Neuron (in vitro differentiated cells): ENCODE results near the gene GFRA1.

Experiments
- H2AFZ ChIP-seq: one replicate; pipeline ENCODE4 v1.6.1; 2013; ENCODE audit warnings: low read depth, mild to moderate bottlenecking, inconsistent platforms, low read length, moderate library complexity
- H3K27me3 ChIP-seq: one replicate; pipeline ENCODE4 v1.6.1; 2013; ENCODE audit warnings: low read length; ENCODE audit not compliant: insufficient read depth
- H3K36me3 ChIP-seq: one replicate; pipeline ENCODE4 v1.6.1; 2013; ENCODE audit warnings: low read length; ENCODE audit not compliant: insufficient read depth
- H3K4me1 ChIP-seq: one replicate; pipeline ENCODE4 v1.6.1; 2013; ENCODE audit warnings: low read length; ENCODE audit not compliant: insufficient read depth
- H3K4me3 ChIP-seq: 2 replicates; pipeline ENCODE4 v1.5.1; 2013; ENCODE audit warnings: mild to moderate bottlenecking, low read length, moderate library complexity
- H3K9me3 ChIP-seq: one replicate; pipeline ENCODE4 v1.6.1; 2013; ENCODE audit warnings: low read length

Gene GFRA1

DNA sequence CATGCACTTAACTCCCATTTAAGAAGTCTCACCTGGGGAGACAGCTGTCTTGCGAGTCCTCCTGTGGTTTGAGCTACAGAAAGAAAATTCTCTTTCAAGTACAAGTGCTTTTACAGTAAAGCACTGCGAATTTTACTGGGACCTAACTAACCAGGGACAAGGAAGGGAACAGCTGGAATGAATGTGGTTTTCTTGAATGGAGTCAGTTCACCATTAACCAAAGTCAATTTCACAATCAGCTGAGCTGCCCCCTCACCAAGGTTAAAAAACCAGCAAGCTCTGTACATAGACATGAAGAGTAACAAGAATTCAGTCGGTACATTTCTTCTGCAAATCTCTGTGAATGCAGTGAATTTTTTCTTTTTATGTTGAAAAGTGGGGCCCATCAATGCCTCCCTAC is 56.3 kb downstream of the GFRA1 start:
- Histone ChIP-seq H3K27me3 (no peaks in the 10 kb centered on the region), H3K4me1 (peaks cover 7% of the 10 kb centered on the region), H3K4me3 (no peak overlapping the region), H3K9me3 (no peaks in the 10 kb centered on the region), H3K36me3 (no peaks in the 10 kb centered on the region), H2AFZ (no peak overlapping the region)

DNA sequence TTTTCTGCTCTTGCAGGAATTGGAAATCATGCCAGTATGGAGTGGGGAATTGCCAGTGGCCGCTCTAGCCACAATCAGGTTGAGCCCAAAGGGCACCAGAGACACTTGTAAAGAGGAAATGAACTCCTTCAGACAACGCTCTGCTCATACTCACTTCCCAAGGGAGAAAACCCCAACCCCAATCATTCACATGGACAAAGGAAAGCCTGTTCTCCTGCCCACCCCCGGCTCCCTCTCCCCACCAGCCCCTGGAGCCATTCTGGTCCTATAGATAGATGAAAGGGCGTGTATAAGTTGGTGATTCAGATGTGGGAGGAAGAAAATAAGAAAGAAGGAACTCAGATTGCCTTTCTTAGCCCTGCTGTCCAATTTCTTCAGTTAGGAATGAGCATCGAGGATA is 57.4 kb downstream of the GFRA1 start:
- Histone ChIP-seq H3K4me3 (no peak overlapping the region), H2AFZ (no peak overlapping the region), H3K27me3 (no peaks in the 10 kb centered on the region), H3K36me3 (no peaks in the 10 kb centered on the region), H3K9me3 (no peaks in the 10 kb centered on the region), H3K4me1 (peaks cover 7% of the 10 kb centered on the region)

DNA sequence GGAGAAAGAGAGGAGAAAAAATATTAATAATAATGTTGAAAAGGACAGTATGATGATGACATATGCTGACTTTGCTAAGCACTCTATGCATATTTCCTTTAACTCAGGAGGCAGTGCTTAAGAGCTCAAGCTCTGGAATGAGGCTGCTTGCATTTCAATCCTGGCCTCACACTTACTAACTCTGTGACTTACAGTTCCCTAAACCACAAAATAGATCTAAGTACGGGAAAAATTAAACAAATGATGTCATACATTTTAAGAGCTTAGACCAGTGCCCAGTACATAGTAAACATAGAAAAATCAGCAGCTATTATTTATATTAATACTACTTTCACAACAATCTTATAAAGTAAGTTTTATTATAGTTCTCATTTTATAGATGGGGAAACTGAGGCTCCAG is 61.3 kb downstream of the GFRA1 start:
- no peaks in the 10 kb centered on the region for H3K9me3 ChIP-seq
- H3K4me1 ChIP-seq: peaks cover 29% of the 10 kb centered on the region
- no peak overlapping the region for H2AFZ ChIP-seq
- no peaks in the 10 kb centered on the region for H3K36me3 ChIP-seq
- no peaks in the 10 kb centered on the region for H3K27me3 ChIP-seq
- no peak overlapping the region for H3K4me3 ChIP-seq

DNA sequence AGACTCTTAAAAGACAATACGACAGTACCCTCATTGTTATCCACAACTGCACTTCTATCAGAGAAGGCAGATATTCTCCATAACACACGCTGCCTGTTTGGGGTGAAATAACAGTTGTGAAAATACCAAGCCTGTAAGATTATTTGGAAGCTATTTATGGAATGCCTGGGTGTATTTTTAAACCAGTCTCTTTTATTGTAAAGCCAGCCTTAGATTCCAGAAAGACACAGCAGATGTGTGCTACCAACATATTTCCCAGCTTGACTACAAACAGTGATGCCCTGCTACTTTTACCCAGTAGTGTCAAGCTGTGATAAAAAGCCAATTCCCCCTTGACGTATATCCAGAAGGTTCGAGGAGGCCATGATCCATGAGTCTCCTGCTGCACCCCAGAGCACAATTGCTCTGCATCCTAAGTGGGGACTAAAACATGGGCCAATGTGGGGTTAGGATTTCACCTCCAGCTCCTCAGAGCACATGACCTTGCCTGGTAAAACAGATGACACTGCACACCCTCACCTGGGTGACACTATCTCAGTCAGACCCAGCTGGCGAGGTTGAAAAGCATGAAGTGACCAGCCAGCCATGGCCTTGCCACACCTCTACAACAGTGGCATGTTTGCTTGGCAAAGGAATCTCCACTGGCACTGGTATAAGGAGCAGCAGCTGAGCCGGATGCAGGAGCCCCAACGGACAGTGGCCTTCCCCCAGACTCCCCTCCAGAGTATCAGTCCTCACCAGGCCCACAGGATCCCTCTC is 62.2 kb downstream of the GFRA1 start:
- Histone ChIP-seq H3K9me3 (no peaks in the 10 kb centered on the region), H2AFZ (no peak overlapping the region), H3K36me3 (no peaks in the 10 kb centered on the region), H3K4me3 (no peak overlapping the region), H3K4me1 (peaks cover 27% of the 10 kb centered on the region), H3K27me3 (no peaks in the 10 kb centered on the region)

DNA sequence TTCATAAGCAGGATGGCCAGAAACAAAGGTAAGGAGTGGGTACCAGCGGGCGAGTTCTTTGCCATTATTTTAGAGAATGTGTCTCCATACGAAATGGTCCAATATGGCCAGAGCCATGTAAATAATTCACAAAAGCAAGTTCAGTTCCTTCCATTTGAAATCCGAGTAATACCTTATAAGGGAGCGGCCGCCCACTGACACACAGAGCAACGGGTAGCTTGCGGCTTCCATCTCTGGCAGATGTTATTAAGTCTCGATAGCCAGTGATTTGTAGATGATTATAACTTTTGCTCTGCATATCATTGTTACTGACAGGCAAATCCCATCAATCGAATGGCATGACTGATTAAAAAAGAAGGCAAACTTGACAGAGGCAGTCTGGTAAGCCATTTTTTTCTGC is 63.2 kb downstream of the GFRA1 start:
- no peak overlapping the region for H3K4me3 ChIP-seq
- no peaks in the 10 kb centered on the region for H3K27me3 ChIP-seq
- no peak overlapping the region for H2AFZ ChIP-seq
- H3K4me1 ChIP-seq: peaks cover 22% of the 10 kb centered on the region
- no peaks in the 10 kb centered on the region for H3K9me3 ChIP-seq
- no peaks in the 10 kb centered on the region for H3K36me3 ChIP-seq

DNA sequence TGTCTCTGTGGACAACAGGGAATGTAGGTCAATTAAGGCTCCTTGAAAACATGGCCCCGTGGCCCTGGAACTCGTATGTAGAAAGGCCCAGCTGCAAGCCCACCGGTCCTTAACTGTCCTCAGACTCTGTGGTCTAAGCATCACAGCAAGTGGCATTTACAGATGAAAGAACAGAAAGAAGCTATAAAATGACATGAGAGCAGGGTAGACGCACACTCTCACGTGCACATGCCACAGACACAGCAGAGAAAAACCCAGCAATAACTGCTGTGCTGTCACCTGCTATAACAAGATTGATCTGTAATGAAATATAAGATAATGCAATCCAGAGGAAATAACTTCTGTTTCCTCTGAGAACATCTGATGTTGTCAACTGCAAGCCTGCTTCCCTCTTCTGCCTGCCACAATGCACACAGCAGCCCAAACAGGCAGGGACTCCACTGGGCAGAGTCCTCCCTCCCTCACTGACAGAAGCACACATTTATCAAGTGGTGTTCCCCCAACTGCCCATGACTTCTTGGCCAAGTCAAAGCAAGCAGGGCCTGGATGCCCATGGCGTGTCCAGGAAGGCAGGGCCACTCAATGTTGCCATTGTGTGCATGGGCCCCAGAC is 63.9 kb downstream of the GFRA1 start:
- Histone ChIP-seq H3K9me3 (no peaks in the 10 kb centered on the region), H3K36me3 (no peaks in the 10 kb centered on the region), H3K27me3 (no peaks in the 10 kb centered on the region), H3K4me1 (peaks cover 22% of the 10 kb centered on the region), H2AFZ (no peak overlapping the region), H3K4me3 (no peak overlapping the region)

DNA sequence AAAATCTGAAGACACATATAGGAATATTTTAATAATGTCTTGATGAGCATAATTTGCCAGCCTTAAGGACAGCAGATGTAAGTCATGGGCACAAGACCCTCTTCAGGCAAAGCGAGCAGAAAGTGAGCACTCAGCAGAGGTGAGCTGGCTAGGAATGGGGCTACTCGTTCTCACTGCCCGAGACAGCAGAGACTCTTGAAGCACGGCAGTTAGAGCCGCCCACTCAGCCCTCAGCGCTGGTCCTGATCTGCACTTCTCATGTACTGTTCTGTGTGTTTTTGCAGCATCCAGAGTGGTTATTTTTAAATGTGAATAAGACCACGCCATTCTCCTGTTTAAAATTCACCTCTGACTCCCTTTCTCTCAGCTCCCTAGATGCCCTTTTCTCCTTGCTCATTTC is 65.3 kb downstream of the GFRA1 start:
- H3K4me3 ChIP-seq: no peak overlapping the region
- no peaks in the 10 kb centered on the region for H3K9me3 ChIP-seq
- no peak overlapping the region for H2AFZ ChIP-seq
- H3K4me1 ChIP-seq: peaks cover 22% of the 10 kb centered on the region
- H3K27me3 ChIP-seq: no peaks in the 10 kb centered on the region
- no peaks in the 10 kb centered on the region for H3K36me3 ChIP-seq

DNA sequence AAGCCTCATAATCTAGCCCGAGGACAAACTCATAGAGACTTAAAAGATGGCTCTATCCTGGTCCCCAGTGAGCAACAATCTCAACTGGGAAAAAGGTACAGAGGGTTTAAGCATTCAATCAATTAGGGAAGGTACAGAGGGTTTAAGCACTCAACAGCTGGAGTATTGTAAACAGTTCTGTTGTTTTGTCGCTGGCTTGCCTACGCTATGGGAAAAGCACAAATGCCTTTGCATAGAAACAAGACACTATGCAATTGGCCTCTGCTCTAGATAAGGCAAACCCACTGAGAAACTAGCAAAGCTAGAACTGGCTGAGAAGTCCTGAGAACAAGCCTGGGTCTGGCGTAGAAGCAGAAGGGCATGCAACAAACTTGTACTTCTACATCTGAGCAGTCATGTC is 69.3 kb downstream of the GFRA1 start:
- Histone ChIP-seq H3K9me3 (no peaks in the 10 kb centered on the region), H3K36me3 (no peaks in the 10 kb centered on the region), H3K4me3 (no peak overlapping the region), H2AFZ (no peak overlapping the region), H3K27me3 (no peaks in the 10 kb centered on the region), H3K4me1 (peaks cover 6% of the 10 kb centered on the region)

DNA sequence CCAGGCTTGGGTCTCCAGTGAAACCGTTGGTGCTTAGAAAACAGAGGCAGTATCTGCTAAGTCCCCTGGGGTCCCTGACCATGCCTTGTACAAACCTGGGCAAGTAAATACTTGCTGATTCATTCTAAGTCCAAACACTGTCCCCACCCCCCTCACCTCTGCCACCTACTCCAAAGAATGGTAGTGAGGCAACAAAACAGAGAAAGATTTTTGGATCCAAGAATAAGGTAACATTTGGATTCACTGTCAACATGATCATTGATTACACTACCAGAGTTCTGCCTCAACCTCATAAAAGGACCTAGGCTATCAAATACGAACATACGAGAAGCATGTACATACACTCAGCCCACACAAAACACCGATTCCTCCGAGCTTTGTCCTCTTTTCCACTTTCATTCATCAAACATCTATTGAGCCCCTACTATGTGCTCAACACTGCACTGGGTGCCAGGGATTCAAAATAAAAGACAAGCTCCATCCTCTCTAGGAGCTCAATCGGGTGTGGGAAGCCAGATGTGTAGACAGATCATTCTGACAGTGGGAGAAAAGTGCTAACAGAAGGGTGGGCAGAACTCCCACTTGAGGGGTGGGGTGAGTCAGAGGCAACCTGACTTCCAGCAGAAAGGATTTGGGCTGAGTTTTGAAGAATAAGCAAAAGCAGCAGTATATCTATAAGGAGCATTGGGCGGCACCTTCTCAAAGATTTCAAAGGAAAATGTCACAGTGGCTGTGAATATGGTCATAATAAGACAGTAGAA is 71.2 kb downstream of the GFRA1 start:
- H3K27me3 ChIP-seq: no peaks in the 10 kb centered on the region
- H3K4me1 ChIP-seq: no peaks in the 10 kb centered on the region
- H3K9me3 ChIP-seq: no peaks in the 10 kb centered on the region
- no peak overlapping the region for H3K4me3 ChIP-seq
- H3K36me3 ChIP-seq: no peaks in the 10 kb centered on the region
- H2AFZ ChIP-seq: no peak overlapping the region

DNA sequence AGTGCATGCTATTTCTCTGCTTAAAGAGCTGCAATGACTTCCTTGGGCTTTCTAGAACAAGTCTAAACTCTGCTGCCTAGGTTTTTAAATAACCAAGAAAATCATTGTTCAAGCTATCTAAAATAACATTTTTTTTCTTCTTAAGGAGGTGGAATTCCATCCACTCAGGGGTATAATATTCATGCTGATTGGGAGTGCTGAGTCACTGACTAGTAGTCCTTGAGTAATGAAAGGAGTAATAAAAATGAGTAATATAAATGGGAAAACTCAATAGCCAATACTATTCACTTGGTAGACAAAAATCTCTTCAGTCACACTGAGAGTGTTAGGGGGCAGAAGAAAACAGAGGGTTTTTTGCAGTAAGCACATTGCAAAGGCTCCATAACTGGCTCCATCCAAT is 72.0 kb downstream of the GFRA1 start:
- H2AFZ ChIP-seq: no peak overlapping the region
- no peaks in the 10 kb centered on the region for H3K9me3 ChIP-seq
- no peaks in the 10 kb centered on the region for H3K4me1 ChIP-seq
- H3K36me3 ChIP-seq: no peaks in the 10 kb centered on the region
- no peak overlapping the region for H3K4me3 ChIP-seq
- H3K27me3 ChIP-seq: no peaks in the 10 kb centered on the region

DNA sequence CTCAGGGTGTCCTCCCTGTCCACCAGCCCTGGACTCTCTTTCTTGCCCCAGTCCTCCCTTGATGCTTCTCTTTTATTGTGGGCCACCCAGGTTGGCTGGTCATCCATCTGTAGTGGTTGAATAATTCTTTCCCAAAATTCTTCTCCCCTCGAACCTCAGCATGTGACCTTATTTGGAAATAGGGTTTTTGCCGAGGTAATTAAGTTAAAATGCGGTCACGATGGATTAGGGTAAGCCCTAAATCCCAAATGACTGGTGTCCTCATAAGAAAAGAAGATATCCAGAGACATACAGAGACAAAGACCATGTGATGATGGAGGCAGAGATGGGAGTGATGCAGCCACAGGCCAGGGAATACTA is 74.3 kb downstream of the GFRA1 start:
- H3K4me3 ChIP-seq: no peak overlapping the region
- no peaks in the 10 kb centered on the region for H3K27me3 ChIP-seq

DNA sequence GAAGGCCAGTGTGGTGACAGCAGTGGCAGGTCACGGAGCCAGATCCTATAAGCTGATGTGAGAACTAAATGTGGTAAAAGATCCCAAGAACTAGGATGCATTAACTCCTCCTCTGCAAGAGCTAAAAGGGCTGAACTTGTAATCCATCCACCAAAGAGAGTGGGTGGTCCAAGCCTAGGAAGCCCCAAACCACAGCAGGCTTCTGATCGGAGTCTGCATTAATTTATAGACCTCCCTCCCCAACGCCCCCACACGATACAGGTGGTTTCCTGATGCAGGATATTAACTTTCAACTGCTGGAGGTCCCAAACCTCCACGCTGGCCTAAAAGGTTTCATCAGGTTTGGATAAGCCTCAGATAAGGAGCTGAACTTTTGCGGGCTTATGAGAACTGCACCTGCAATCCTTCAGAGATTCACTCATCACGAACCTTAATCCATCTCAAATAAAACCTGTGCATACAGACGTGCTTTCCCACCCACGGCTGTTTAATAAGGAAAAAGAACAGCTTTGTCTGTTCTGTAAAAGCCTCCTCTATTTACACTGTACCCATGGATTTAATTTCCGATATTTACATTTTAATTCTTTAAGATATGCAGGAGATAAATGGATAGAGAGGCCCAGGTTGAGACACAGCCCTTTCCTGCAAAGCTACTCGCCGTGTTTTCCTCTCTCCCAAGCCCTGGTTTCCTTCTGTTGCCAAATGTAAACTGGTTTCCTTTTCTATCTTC is 74.9 kb downstream of the GFRA1 start:
- Histone ChIP-seq H3K36me3 (no peaks in the 10 kb centered on the region), H3K4me3 (no peak overlapping the region), H3K9me3 (peaks cover 13% of the 10 kb centered on the region), H3K4me1 (no peaks in the 10 kb centered on the region), H2AFZ (no peak overlapping the region), H3K27me3 (no peaks in the 10 kb centered on the region)

More for the DNA sequence above, 74.3 kb downstream of the GFRA1 start:
- no peak overlapping the region for H2AFZ ChIP-seq
- peaks cover 13% of the 10 kb centered on the region for H3K9me3 ChIP-seq
- H3K4me1 ChIP-seq: no peaks in the 10 kb centered on the region
- H3K36me3 ChIP-seq: no peaks in the 10 kb centered on the region

DNA sequence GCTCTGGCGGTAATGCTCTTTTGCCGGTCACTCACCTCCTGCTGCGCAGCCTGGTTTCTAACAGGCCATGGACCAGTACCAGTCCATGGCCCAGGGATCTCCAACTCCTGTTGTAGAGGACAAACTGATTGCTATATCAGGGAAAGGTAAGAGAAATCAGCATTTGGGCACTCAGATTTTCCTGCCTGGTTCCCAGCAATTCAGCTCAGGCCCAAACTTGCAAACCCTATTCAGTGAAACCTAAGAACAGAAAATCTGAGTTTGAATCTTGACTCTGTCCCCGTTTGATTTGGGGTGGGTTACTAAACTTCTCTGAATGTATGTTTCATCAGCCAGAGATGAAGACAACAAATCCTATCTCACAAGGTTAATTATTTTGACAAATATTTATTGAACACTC is 77.4 kb downstream of the GFRA1 start:
- Histone ChIP-seq H3K27me3 (no peaks in the 10 kb centered on the region), H3K9me3 (peaks cover 13% of the 10 kb centered on the region), H3K36me3 (no peaks in the 10 kb centered on the region), H3K4me3 (no peak overlapping the region), H3K4me1 (no peaks in the 10 kb centered on the region), H2AFZ (no peak overlapping the region)
